Right lobe of liver (tissue), 6 donors: Measurements from ENCODE around the gene PROZ. TPM values are rescaled to one million over a fixed set of nuclear protein-coding genes. Genes with fewer than 3 reads are reported as not detected.
A peak's percentile ranks its signal among the peaks of the same experiment; 100 is the strongest.

ENCODE experiments used
- ATAC-seq, 4 donors: fragments of 200-7000 bp; cut with Tn5 transposase; one replicate each; pipeline ENCODE4 v1.9.1; 2020; ENCODE audit warnings: mild to moderate bottlenecking in 4 of 4, moderate library complexity in 4 of 4
- DNase-seq, 3 donors: peaks; one replicate each; pipeline ENCODE4 v3.0.0-alpha.2; 2020
- H3K27ac ChIP-seq, 3 donors: fragments of 200-600 bp; one replicate each; pipeline ENCODE4 v1.8.0; 2022
- H3K27me3 ChIP-seq, 2 donors: fragments of 200-600 bp; one replicate each; pipeline ENCODE4 v1.8.0; 2022
- H3K36me3 ChIP-seq, 4 donors: fragments of 200-600 bp; sonication (generic) in 1 of 4; one replicate each; pipeline versions ENCODE4 v1.5.1 to v1.8.0; 2017 to 2022; ENCODE audit warnings: control low read depth in 1 of 4
- H3K4me1 ChIP-seq, 4 donors: fragments of 200-600 bp; sonication (generic) in 1 of 4; one replicate each; pipeline versions ENCODE4 v1.5.1 to v1.8.0; 2017 to 2022; ENCODE audit warnings: control low read depth in 1 of 4
- H3K4me3 ChIP-seq, 3 donors: fragments of 200-600 bp; one replicate each; pipeline ENCODE4 v1.8.0; 2022
- H3K9me3 ChIP-seq, 4 donors: fragments of 200-600 bp; sonication (generic) in 1 of 4; one replicate each; pipeline versions ENCODE4 v1.5.1 to v1.8.0; 2017 to 2022; ENCODE audit warnings: control low read depth in 1 of 4
- CTCF ChIP-seq, 4 donors: fragments of 200-600 bp in 3 of 4; fragments of 450-650 bp in 1 of 4; IDR thresholded peaks; one replicate each; pipeline versions ENCODE4 v1.5.1 to v1.8.0; 2016 to 2022; ENCODE audit warnings: antibody characterized with exemption in 4 of 4, mild to moderate bottlenecking in 2 of 4
- POLR2A ChIP-seq: fragments of 450-650 bp; IDR thresholded peaks from one replicate; pipeline ENCODE4 v1.6.1; 2017; ENCODE audit warnings: antibody characterized with exemption, mild to moderate bottlenecking
- WGBS: methylation state at CpG from one replicate; pipeline ENCODE4 v1.1.6; 2018; ENCODE audit warnings: low coverage, low lambda C conversion rate; ENCODE audit not compliant: insufficient coverage; ENCODE audit errors: missing lambda C conversion rate; 5-methylcytosine and 5-hydroxymethylcytosine counted together
- intact Hi-C, 2 donors: fragments of 100-400 bp; cut with DNase I; formaldehyde crosslinking; loops; one replicate each; pipeline versions ENCODE4 v1.11.2 to v1.14.1; 2022
- long read RNA-seq: library from polyadenylated mRNA; unstranded; transcript quantifications from one replicate; pipeline ENCODE4 v2.0.0, GENCODE V29; 2019
- total RNA-seq, 6 experiments: library from RNA; depleted of rRNA in 2 of 6; stranded (reverse); fragments of >200 nt in 2 of 6; fragmentation: NEBNext Ultra II Directional in 3 of 6; extraction: Animal tissue kit (Norgen Biotek cat#: 25700) in 3 of 6; gene quantifications; one replicate each; pipeline versions ENCODE4 v1.1.0 to v1.2.4, GENCODE V29; 2016 to 2023
- donor health status: DM: no; HTN: yes; CAD: no.
- donor health status: DM: no; HTN: no; CAD: no.
- donor health status: DM: no; HTN: no; CAD: no.
- donor health status: DM: no; HTN: yes; CAD: no.
- donor health status: DM: no; HTN: yes; CAD: no.

Gene PROZ
- 10 to 100 TPM; 11.2 to 71.2 (median 56.9) TPM for total RNA-seq
- long read RNA-seq, transcript PROZ-202 (8 exons, 1,488 nt): major isoform, 7 of 16 reads
- long read RNA-seq, partial matches to known transcripts: 1 of 16 reads
- long read RNA-seq, other reads (novel, unspliced or antisense): 8 of 16 reads

GRCh38 chr13:113157929-113158747, at the start of gene PROZ:
TSS of gene PROZ (plus strand) at chr13:113158648. CDS start at chr13:113158661, 13 bp downstream.
- peak within 1 kb of the TSS; percentile 42 to 67 (median 55) for H3K4me3 ChIP-seq
- peak within 1 kb of the TSS; percentile 69 to 98 (median 78) for H3K27ac ChIP-seq
- ATAC-seq (peak; percentile 72 to 83 (median 76)), DNase-seq (peak; percentile 80 to 91 (median 90))
- 33% methylated on average over 12 of the region's 16 CpGs for WGBS
- no peaks in the 10 kb centered on the region for H3K9me3 ChIP-seq
- TF ChIP-seq CTCF (IDR thresholded peaks at IDR 0.05): peak in 1 of 4 donors; percentile 9
- TF ChIP-seq POLR2A: peak; percentile 46
- intact Hi-C loops: loop anchor here in 1 of 2 donors (5.0 kb wide), 1 partner anchor 49 kb away; the partner anchor contains the start of genes CUL4A and PCID2
- peaks cover 0 to 11% (median 2%) of the 10 kb centered on the region in 4 donors for H3K36me3 ChIP-seq
- peaks cover 0 to 15% (median 0%) of the 10 kb centered on the region in 4 donors for H3K4me1 ChIP-seq
- no peaks in the 10 kb centered on the region for H3K27me3 ChIP-seq

- no peaks in the 10 kb centered on the region for H3K27me3 ChIP-seq
- H3K4me3 ChIP-seq: no peak overlapping the region
- no peaks in the 10 kb centered on the region for H3K36me3 ChIP-seq
- no peak overlapping the region for H3K27ac ChIP-seq
- no peak for ATAC-seq
- no peak for TF ChIP-seq CTCF (IDR thresholded peaks at IDR 0.05)
- no peak for TF ChIP-seq POLR2A
- WGBS: 77% methylated on average over 17 of the region's 73 CpGs
- peaks cover 0 to 6% (median 2%) of the 10 kb centered on the region in 4 donors for H3K4me1 ChIP-seq
- peak; percentile 17 to 53 (median 43) for DNase-seq
- no peaks in the 10 kb centered on the region for H3K9me3 ChIP-seq
- intact Hi-C loops: no loop called here
These were observed 49.0 kb upstream of the PROZ start for GRCh38 chr13:113109151-113110047.

GRCh38 chr13:113110048-113110851, 48.2 kb upstream of the PROZ start:
- intact Hi-C loops: no loop called here
- ATAC-seq: no peak
- TF ChIP-seq POLR2A (no peak), CTCF (IDR thresholded peaks at IDR 0.05) (no peak)

More at GRCh38 chr13:113110048-113110851, 48.2 kb upstream of the PROZ start:
- Histone ChIP-seq H3K36me3 (peaks cover 0 to 2% (median 0%) of the 10 kb centered on the region in 4 donors), H3K27ac (no peak overlapping the region), H3K9me3 (no peaks in the 10 kb centered on the region), H3K4me1 (peaks cover 0 to under 1% (median 0%) of the 10 kb centered on the region in 4 donors), H3K27me3 (no peaks in the 10 kb centered on the region), H3K4me3 (peak overlapping the region; percentile 20 to 39 (median 23))
- WGBS: 30% methylated on average over 6 of the region's 99 CpGs
- DNase-seq: peak; percentile 27 to 54 (median 39)
